Hindlimb muscle (tissue), 1 donor: Measurements from ENCODE around the gene WSCD2. TPM values are rescaled to one million over a fixed set of nuclear protein-coding genes. Genes with fewer than 3 reads are reported as not detected.
"Not testable (repeated sequence)": the region's sequence is repeated elsewhere in the genome, so short reads cannot be mapped to it uniquely, and the experiment has no call there.

ENCODE experiments used
- DNase-seq: peaks from one replicate; pipeline ENCODE4 v3.0.0-alpha.2; 2013
- polyA plus RNA-seq: library from polyadenylated mRNA; unstranded; fragments of 120-200 nt; gene quantifications from one replicate; pipeline ENCODE4 v1.2.1, GENCODE V29; 2013; ENCODE audit not compliant: insufficient read length

The WSCD2 gene
- polyA plus RNA-seq, 1 donor, result 1.7 TPM

GRCh38 chr12:108198043-108198442 is 69.0 kb downstream of the WSCD2 start:
- DNase-seq, result no peak

- DNase-seq, result no peak
These were observed 70.0 kb downstream of the WSCD2 start for GRCh38 chr12:108199106-108199505.

DNA sequence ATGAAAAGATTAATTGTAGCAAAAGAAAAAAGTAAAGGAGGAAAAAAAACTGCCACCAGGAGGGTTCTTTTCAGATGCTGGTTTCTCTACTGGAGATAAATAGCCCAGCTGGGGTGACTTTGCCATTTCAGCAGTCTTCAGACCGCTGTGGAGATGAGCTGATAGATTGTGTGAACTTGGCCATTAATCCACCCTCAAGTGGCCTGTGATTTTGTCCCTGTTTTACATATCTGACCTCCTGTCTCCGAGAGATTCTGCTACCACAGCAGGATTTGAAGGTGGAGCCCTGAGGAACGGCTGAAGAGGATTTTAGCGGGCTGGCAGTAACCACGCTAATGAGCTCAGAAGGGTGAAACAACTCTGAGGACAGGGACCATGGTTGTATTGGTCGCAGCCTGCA is 72.7 kb downstream of the WSCD2 start:
- no peak for DNase-seq

GRCh38 chr12:108204117-108204987 is 75.3 kb downstream of the WSCD2 start:
- DNase-seq, result no peak

DNA sequence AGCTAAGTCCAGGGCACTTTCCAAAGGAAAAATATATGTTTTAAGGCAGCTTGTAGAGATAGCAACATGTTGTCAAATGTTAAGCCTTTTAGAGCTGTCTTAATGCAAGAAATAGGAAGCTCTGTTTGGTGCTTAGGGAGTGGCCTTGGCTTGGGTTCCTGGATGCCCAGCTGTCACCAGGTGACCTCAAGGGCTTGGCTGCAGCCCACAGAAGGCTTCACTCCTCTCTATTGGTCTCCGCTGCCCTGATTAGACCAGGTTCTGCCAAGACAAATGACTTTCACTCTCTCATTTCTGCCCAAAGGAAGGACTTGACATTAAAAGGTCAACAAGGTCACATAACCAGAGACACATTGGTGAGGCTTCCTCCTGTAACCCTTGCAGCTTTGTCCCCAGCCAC is 76.8 kb downstream of the WSCD2 start:
- DNase-seq, result no peak

DNA sequence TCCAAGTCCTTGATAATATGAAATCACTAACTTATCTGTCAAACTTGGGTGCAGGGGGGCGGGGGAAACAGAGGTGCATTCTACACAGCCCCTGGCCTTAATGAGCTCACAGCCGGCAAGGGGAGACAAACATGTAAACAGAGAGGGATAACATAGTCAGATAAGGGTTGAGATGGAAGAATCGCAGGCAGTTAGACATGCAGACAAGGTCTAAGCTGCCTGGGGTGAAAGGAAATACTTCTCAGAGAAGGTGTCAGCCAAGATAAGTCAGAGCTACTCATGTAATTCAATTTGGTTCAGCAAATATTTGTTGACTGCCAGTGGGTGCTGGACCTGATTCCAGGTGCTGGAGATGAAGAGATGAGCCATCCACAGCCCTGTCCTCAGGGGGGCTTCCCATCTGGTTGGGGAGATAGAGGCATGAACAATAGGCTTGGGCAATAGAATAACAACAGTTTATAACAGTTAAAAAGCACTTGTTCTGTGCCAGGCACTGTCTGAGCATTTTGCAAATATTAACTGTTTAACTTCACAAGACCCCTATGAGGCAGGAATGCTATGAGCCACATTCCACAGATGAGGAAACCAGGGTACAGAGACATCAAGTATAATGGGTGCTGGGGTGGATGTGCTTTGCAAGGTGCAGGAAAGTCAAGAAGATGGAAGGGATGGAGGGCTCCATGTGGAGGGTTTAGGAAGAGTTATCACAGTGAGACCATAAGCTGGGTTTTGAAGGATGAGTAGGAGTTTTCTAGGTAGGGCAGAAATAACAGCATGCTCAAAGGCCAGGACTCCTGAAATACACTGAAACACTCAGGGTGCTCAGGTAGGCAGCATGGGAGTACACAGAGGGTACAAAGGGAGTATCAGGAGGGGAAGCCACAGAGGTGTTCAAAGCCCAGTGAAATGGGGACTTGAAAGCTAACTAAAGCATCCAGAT is 79.0 kb downstream of the WSCD2 start:
- no peak for DNase-seq

DNA sequence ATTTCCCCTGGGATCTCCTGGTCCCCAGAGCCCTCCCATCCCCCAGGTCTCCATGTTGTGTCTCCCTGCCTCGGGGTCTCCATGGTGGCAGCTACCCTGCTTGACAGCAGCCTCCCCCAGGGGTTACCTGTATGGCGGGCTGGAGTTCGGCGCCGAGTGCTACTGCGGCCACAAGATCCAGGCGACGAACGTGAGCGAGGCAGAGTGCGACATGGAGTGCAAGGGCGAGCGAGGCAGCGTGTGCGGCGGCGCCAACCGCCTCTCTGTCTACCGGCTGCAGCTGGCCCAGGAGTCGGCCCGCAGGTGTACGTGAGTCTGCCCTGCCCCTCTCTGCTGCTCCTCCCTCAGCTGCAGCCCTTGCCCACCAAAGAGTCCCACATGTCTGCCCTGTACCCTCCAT is 80.9 kb downstream of the WSCD2 start:
- DNase-seq, result no peak

DNA sequence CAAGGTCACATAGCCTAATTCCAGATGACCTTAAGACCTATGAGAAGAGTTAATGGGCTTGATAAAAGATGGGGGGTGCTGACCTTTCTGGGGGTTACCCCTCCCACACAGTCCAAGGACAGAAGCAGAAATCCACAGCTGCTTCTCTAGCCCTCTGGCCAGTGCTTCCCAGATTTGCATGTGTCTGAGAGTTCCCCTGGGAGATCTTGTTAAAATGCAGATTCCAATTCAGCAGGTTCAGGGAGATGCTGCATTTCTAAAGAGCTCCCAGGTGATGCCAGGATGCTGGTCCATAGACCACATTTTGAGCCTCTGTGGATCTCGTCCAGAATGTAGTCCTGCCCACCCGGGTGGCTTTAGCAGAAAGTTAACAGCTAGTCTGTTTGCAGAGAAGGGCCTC is 82.1 kb downstream of the WSCD2 start:
- no peak for DNase-seq

- no peak for DNase-seq
These were observed 84.9 kb downstream of the WSCD2 start for GRCh38 chr12:108213871-108214445.

- DNase-seq, result peak; percentile 26
These were observed 85.4 kb downstream of the WSCD2 start for GRCh38 chr12:108214486-108214885.

DNA sequence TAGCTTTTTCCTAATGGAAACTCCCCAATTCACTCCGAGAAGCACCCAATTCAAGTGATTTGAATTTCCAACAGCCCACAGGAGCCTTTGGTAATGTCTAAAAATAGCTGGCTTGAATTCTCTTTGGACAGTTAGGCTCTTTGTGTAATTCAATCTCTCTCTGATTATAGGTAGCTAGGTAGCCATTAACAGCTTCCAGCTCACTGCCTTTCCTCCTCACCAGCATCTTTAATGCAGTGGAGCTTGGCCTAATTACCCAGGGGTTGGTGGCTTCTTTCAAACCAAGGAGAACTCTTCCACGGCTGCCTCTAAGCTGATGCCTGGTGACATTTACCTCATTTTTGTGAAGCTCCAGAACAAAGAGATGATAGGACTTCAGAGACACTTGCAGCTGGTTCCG is 86.4 kb downstream of the WSCD2 start:
- no peak for DNase-seq

DNA sequence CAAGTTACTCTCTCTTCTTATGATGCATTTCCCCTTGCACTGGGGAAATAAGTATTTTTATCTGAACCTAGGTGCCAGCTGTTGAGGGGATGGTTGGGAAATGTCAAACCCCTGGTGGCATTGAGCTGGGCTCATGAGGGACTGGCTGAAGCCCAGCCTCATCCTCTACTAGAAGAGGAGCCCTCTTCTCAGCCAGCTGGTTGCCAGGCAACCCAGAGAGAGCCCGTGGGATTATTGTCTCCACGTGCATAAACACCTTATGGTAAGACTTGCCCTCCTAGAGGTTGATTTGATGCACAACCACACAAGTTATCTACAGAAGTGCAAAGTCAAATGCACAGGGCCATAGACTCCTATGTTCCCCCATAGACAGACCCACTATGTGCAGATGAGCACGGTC is 89.8 kb downstream of the WSCD2 start:
- no peak for DNase-seq

- not testable (repeated sequence) for DNase-seq
These were observed 96.0 kb downstream of the WSCD2 start for GRCh38 chr12:108225101-108225500.

- no peak for DNase-seq
These were observed 97.8 kb downstream of the WSCD2 start for GRCh38 chr12:108226866-108227265.

GRCh38 chr12:108228746-108229145 is 99.7 kb downstream of the WSCD2 start:
- DNase-seq, result no peak

- DNase-seq, result no peak
These were observed 102.2 kb downstream of the WSCD2 start for GRCh38 chr12:108231109-108231905.

GRCh38 chr12:108231909-108232434 is 102.9 kb downstream of the WSCD2 start:
- no peak for DNase-seq

- DNase-seq, result no peak
These were observed 103.5 kb downstream of the WSCD2 start for GRCh38 chr12:108232565-108232964.

- DNase-seq, result peak; percentile 10
These were observed 105.1 kb downstream of the WSCD2 start for GRCh38 chr12:108234158-108234557.

- no peak for DNase-seq
These were observed 106.3 kb downstream of the WSCD2 start for GRCh38 chr12:108235197-108235984.

DNA sequence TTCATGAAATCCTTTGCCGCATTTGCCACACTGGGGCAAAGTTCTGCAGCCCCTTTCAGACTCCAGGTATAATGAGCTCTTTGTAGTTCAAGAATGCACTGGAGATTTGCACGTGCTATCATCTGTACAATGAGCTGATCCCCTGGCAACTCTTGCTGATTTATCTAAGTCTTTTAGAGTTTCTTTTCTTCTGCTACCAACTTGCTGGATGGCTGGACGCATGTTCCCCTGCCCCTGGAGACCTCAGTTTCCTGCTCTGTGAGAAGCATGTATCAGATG is 106.8 kb downstream of the WSCD2 start:
- no peak for DNase-seq
